ENCODE results near the gene FIGNL2. TPM values are rescaled to one million over a fixed set of nuclear protein-coding genes. Genes with fewer than 3 reads are reported as not detected.

The FIGNL2 gene
- total and polyA plus RNA-seq, 2 of the 4 experiments (the other 2 are of a cell fraction), result under 0.01 to 0.12 TPM

DNA sequence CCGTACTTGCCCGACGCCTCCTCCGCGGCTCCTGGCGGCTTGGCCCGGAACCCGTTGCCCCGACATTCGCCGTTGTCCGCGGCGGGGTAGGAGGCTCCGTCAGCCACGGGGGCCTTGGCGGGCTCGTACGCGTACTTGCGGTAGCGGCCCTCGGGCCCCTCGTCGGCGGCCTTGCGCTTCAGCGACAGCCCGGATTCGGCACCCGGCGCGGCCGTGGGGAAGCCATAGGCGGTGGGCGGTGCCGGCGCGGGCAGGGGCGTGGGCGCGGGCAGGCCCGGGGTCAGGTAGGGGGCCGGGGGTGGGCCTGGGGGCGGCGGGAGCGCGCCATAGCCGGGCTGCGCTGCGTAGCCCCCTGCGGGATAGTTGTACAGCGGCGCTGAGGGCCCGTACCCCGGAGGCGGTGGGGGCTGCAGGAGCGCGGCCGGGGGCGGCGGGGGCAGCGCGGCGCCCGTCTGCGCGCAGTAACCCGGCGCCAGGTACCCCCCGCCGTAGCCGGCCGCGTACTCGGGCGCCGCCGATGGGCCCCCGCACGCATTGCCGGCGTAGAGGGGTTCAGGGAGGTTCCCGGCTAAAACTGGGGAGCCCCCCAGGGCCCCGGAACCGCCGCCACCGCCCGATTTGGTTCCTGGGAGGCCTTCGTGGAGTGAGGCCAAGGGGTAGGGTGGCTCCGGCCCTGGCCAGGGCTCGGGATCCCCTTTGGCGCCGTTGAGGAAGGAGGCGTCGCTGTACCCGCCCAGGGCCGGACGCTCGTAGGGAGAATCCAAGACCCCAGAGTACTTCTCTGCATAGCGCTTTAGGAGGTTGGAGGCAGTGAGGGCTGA is 26.9 kb downstream of the FIGNL2 start:
- no peaks in the 10 kb centered on the region for H3K9me1 ChIP-seq (ENCODE audit: insufficient read depth, low read length)
- H3K4me2 ChIP-seq (ENCODE audit: low read depth, low read length), result peak overlapping the region; percentile 51
- H4K5ac ChIP-seq (ENCODE audit: low read depth, low read length), result peak overlapping the region; percentile 30; the same call in 1 of the 2 replicates
- peaks cover 9% of the 10 kb centered on the region; the same call in 1 of the 2 replicates for H3K4me1 ChIP-seq (ENCODE audit: control insufficient read depth, insufficient read depth, low read length)
- no peak overlapping the region for H3K56ac ChIP-seq (ENCODE audit: extremely low read depth, insufficient read depth, low read length)
- H3K79me1 ChIP-seq (ENCODE audit: low read depth in 1 of 2, low read length in 2 of 2), result 0 out of 4 replicates have a peak, but pooled peaks cover 0 to 2% of the 10 kb centered on the region in 2 experiments
- ChIA-PET POLR2A (ENCODE audit: unreplicated experiment) (no interaction called here), CTCF (interaction anchor here (1.1 kb wide), 1 partner anchor 143 kb away, joined by 4 read pairs; no protein-coding TSS in a partner anchor)
- dilution Hi-C loops (cut with HindIII; ENCODE audit: low sequenced_read_pairs, unreplicated experiment), result no loop called here
- H3K9ac ChIP-seq (ENCODE audit: low read depth, low read length), result peak overlapping the region; percentile 55
- H2AFZ ChIP-seq (replicated peaks; ENCODE audit: low read length, poor library complexity), result peak overlapping the region; percentile 93
- peak overlapping the region; percentile 7 for H2BK5ac ChIP-seq (ENCODE audit: low read depth, low read length, poor library complexity, severe bottlenecking)
- in situ Hi-C loops (cut with MboI; ENCODE audit: low sequenced_read_pairs), result loop anchor here (5.0 kb wide), 1 partner anchor 399 kb away; the partner anchor contains the start of gene SLC4A8
- H3K9me3 ChIP-seq (ENCODE audit: control insufficient read depth, insufficient read depth, low read length), result no peaks in the 10 kb centered on the region
- intact Hi-C loops (cut with micrococcal nuclease), result loop anchor here (5.0 kb wide), 1 partner anchor 161 kb away; no protein-coding TSS in a partner anchor
- peak overlapping the region; percentile 52 for H3K4ac ChIP-seq (ENCODE audit: low read depth, low read length)
- no peak overlapping the region; the same call in 1 of the 2 replicates for H3K18ac ChIP-seq (ENCODE audit: low read depth, low read length)
- no peak overlapping the region for H2BK20ac ChIP-seq (ENCODE audit: low read depth, low read length)
- H3K27me3 ChIP-seq (ENCODE audit: control insufficient read depth, insufficient read depth, low read length), result no peaks in the 10 kb centered on the region; the same call in 1 of the 2 replicates
- no TSS peak for BruUV-seq (replicated peaks)
- no peak for ATAC-seq (ENCODE audit: low read depth)
- 53% methylated on average over 39 of the region's 101 CpGs; no CpG with 5 or more reads in 1 of the 2 experiments for WGBS, 2 experiments (ENCODE audit: extremely low coverage in 2 of 2, insufficient read length in 1 of 2)
- DNase-seq, result no peak
- H3K27ac ChIP-seq (ENCODE audit: insufficient read depth, low read length), result peak overlapping the region; percentile 39
- H2AK5ac ChIP-seq (ENCODE audit: low read depth, low read length), result no peak overlapping the region
- peak overlapping the region; percentile 52 for H3K14ac ChIP-seq (replicated peaks; ENCODE audit: low read depth, low read length)
- H3K36me3 ChIP-seq (ENCODE audit: control insufficient read depth, insufficient read depth, low read length), result no peaks in the 10 kb centered on the region
- no peak overlapping the region for H2BK120ac ChIP-seq (ENCODE audit: low read depth, low read length)
- no peak overlapping the region for H4K91ac ChIP-seq (ENCODE audit: insufficient read depth, low read depth, low read length)
- H3K4me3 ChIP-seq (ENCODE audit: insufficient read depth, low read depth, low read length), result peak overlapping the region; percentile 68
- peak overlapping the region; percentile 63 to 80; a peak in 1 of 4 replicates for H4K8ac ChIP-seq (ENCODE audit: low read depth in 2 of 2, low read length in 2 of 2)
- no peaks in the 10 kb centered on the region for H4K20me1 ChIP-seq (ENCODE audit: insufficient read depth, low read length)
- H2AK9ac ChIP-seq (replicated peaks; ENCODE audit: low read depth, low read length, poor library complexity), result peak overlapping the region; percentile 94
- no peak overlapping the region for H2BK15ac ChIP-seq (ENCODE audit: low read depth, low read length)
- no peak overlapping the region for H3K23ac ChIP-seq (ENCODE audit: low read depth, low read length)
- TF ChIP-seq SMC3 (IDR thresholded peaks at IDR 0.05; ENCODE audit: low read depth, low read length) (no peak), POLR2A (IDR thresholded peaks at IDR 0.05; ENCODE audit: low read depth, low read length) (no peak), MAFK (IDR thresholded peaks at IDR 0.05; ENCODE audit: low read depth, low read length) (no peak), RCOR1 (IDR thresholded peaks at IDR 0.05; ENCODE audit: insufficient replicate concordance, low read length) (no peak), NFE2L2 (IDR thresholded peaks at IDR 0.05; ENCODE audit: low read depth, low read length) (no peak), MAZ (IDR thresholded peaks at IDR 0.05; ENCODE audit: borderline replicate concordance, low read depth, low read length) (no peak), RFX5 (IDR thresholded peaks at IDR 0.05; ENCODE audit: low read depth, low read length) (no peak), BHLHE40 (IDR thresholded peaks at IDR 0.05; ENCODE audit: low read depth, low read length) (no peak), CHD1 (IDR thresholded peaks at IDR 0.05; ENCODE audit: low read depth, low read length) (no peak), RAD21 (IDR thresholded peaks at IDR 0.05; ENCODE audit: low read length) (no peak), CEBPB (IDR thresholded peaks at IDR 0.05; ENCODE audit: low read depth, low read length) (no peak)
- TF ChIP-seq, protein P1, sequence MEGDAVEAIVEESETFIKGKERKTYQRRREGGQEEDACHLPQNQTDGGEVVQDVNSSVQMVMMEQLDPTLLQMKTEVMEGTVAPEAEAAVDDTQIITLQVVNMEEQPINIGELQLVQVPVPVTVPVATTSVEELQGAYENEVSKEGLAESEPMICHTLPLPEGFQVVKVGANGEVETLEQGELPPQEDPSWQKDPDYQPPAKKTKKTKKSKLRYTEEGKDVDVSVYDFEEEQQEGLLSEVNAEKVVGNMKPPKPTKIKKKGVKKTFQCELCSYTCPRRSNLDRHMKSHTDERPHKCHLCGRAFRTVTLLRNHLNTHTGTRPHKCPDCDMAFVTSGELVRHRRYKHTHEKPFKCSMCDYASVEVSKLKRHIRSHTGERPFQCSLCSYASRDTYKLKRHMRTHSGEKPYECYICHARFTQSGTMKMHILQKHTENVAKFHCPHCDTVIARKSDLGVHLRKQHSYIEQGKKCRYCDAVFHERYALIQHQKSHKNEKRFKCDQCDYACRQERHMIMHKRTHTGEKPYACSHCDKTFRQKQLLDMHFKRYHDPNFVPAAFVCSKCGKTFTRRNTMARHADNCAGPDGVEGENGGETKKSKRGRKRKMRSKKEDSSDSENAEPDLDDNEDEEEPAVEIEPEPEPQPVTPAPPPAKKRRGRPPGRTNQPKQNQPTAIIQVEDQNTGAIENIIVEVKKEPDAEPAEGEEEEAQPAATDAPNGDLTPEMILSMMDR (conservative IDR thresholded peaks at IDR 0.05; ENCODE audit: low read depth, low read length), result no peak
- TF ChIP-seq, protein P2, sequence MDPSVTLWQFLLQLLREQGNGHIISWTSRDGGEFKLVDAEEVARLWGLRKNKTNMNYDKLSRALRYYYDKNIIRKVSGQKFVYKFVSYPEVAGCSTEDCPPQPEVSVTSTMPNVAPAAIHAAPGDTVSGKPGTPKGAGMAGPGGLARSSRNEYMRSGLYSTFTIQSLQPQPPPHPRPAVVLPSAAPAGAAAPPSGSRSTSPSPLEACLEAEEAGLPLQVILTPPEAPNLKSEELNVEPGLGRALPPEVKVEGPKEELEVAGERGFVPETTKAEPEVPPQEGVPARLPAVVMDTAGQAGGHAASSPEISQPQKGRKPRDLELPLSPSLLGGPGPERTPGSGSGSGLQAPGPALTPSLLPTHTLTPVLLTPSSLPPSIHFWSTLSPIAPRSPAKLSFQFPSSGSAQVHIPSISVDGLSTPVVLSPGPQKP (IDR thresholded peaks at IDR 0.05; ENCODE audit: borderline replicate concordance, low read depth, low read length), result no peak
- TF ChIP-seq, protein P3, sequence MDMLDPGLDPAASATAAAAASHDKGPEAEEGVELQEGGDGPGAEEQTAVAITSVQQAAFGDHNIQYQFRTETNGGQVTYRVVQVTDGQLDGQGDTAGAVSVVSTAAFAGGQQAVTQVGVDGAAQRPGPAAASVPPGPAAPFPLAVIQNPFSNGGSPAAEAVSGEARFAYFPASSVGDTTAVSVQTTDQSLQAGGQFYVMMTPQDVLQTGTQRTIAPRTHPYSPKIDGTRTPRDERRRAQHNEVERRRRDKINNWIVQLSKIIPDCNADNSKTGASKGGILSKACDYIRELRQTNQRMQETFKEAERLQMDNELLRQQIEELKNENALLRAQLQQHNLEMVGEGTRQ (IDR thresholded peaks at IDR 0.05; ENCODE audit: low read depth, low read length), result no peak

Data from IMR-90 (cell line).